ENCODE results near the gene TMEM72. TPM values are rescaled to one million over a fixed set of nuclear protein-coding genes. Genes with fewer than 3 reads are reported as not detected.
A peak's percentile ranks its signal among the peaks of the same experiment; 100 is the strongest.

The TMEM72 gene
- total RNA-seq, 3 donors from 2014 or later = 14.9 to 40.6 (median 17.4) TPM

- Histone ChIP-seq H3K9me3 (no peaks in the 10 kb centered on the region), H3K36me3 (ENCODE audit: low read depth) (no peaks in the 10 kb centered on the region), H3K4me3 (no peak overlapping the region), H3K4me1 (ENCODE audit: low read depth) (peaks cover 2% of the 10 kb centered on the region)
- intact Hi-C loops (cut with DNase I, micrococcal nuclease) = no loop called here
- no peak for ATAC-seq
- no peak for DNase-seq
- TF ChIP-seq CTCF (IDR thresholded peaks at IDR 0.05) = no peak
These were observed 27.4 kb upstream of the TMEM72 start for GRCh38 chr10:44883593-44884331.

- no peak for ATAC-seq
- Histone ChIP-seq H3K4me3 (no peak overlapping the region), H3K36me3 (ENCODE audit: low read depth) (no peaks in the 10 kb centered on the region), H3K4me1 (ENCODE audit: low read depth) (peaks cover 17% of the 10 kb centered on the region), H3K9me3 (no peaks in the 10 kb centered on the region)
- intact Hi-C loops (cut with DNase I, micrococcal nuclease) = no loop called here
- no peak for TF ChIP-seq CTCF (IDR thresholded peaks at IDR 0.05)
- no peak for DNase-seq
These were observed 25.4 kb upstream of the TMEM72 start for GRCh38 chr10:44885710-44886109.

GRCh38 chr10:44886966-44887365, 24.2 kb upstream of the TMEM72 start:
- DNase-seq (no peak), ATAC-seq (no peak)
- peaks cover 26% of the 10 kb centered on the region for H3K4me1 ChIP-seq (ENCODE audit: low read depth)
- H3K36me3 ChIP-seq (ENCODE audit: low read depth) = no peaks in the 10 kb centered on the region
- TF ChIP-seq CTCF (IDR thresholded peaks at IDR 0.05) = no peak
- H3K9me3 ChIP-seq = no peaks in the 10 kb centered on the region
- intact Hi-C loops (cut with DNase I, micrococcal nuclease) = no loop called here
- no peak overlapping the region for H3K4me3 ChIP-seq

- intact Hi-C loops (cut with DNase I, micrococcal nuclease) = no loop called here
- ATAC-seq (peak; percentile 70), DNase-seq (peak in 1 of 3 donors; percentile 84)
- H3K9me3 ChIP-seq = no peaks in the 10 kb centered on the region
- peaks cover 26% of the 10 kb centered on the region for H3K4me1 ChIP-seq (ENCODE audit: low read depth)
- H3K4me3 ChIP-seq = no peak overlapping the region
- no peaks in the 10 kb centered on the region for H3K36me3 ChIP-seq (ENCODE audit: low read depth)
- no peak for TF ChIP-seq CTCF (IDR thresholded peaks at IDR 0.05)
These were observed 22.3 kb upstream of the TMEM72 start for GRCh38 chr10:44888886-44889285.

- Histone ChIP-seq H3K4me1 (ENCODE audit: low read depth) (peaks cover 26% of the 10 kb centered on the region), H3K4me3 (no peak overlapping the region), H3K9me3 (no peaks in the 10 kb centered on the region), H3K36me3 (ENCODE audit: low read depth) (no peaks in the 10 kb centered on the region)
- DNase-seq (no peak), ATAC-seq (no peak)
- TF ChIP-seq CTCF (IDR thresholded peaks at IDR 0.05) = no peak
- intact Hi-C loops (cut with DNase I, micrococcal nuclease) = no loop called here
These were observed 21.3 kb upstream of the TMEM72 start for GRCh38 chr10:44889834-44890233.
